Caco-2 (cell line): ENCODE data around the gene LY6G5C. TPM values are rescaled to one million over a fixed set of nuclear protein-coding genes. Genes with fewer than 3 reads are reported as not detected.

Source experiments
- BruUV-seq: library from RNA; stranded (reverse); fragments of 400-500 nt; replicated peaks from 2 replicates; lab custom pipeline; 2021; lab: Mats Ljungman, UMichigan
- CTCF ChIA-PET: fragments of 300-600 bp; sonication (Branson Sonifier 250); formaldehyde crosslinking; loops from one replicate; lab custom pipeline; 2022; ENCODE audit warnings: antibody characterized with exemption; lab: Charles Lee
- POLR2A ChIA-PET: fragments of 300-600 bp; sonication (Branson Sonifier 250); formaldehyde crosslinking; loops from one replicate; lab custom pipeline; 2022; ENCODE audit warnings: antibody characterized with exemption; lab: Charles Lee
- DNase-seq, 2 experiments: peaks; one replicate each; pipeline versions ENCODE4 v3.0.0 to v3.0.0-alpha.2; 2020 to 2022
- H3K27me3 ChIP-seq: replicated peaks from 2 replicates; pipeline ENCODE4 v1.6.0; 2011; ENCODE audit warnings: low read length; ENCODE audit not compliant: control insufficient read depth, insufficient read depth
- H3K36me3 ChIP-seq: 2 replicates; pipeline ENCODE4 v1.5.1; 2011; ENCODE audit warnings: low read length; ENCODE audit not compliant: control insufficient read depth, insufficient read depth
- H3K4me1 ChIP-seq: fragments of 250-450 bp; sonication (Bioruptor Pico); 2 replicates; pipeline ENCODE4 v1.5.1; 2020; ENCODE audit warnings: mild to moderate bottlenecking
- H3K4me3 ChIP-seq: 2 replicates; pipeline ENCODE4 v1.5.1; 2011; ENCODE audit warnings: low read depth, mild to moderate bottlenecking, control low read depth, low read length
- H3K9me3 ChIP-seq: fragments of 250-450 bp; sonication (Bioruptor Pico); 2 replicates; pipeline ENCODE4 v1.5.1; 2020; ENCODE audit warnings: mild to moderate bottlenecking, moderate library complexity
- H3K27ac Mint-ChIP-seq: one replicate; pipeline ENCODE4 v1.8.0; 2022; ENCODE audit warnings: mixed read lengths; ENCODE audit not compliant: unreplicated experiment
- H3K27me3 Mint-ChIP-seq: one replicate; pipeline ENCODE4 v1.8.0; 2022; ENCODE audit warnings: mixed read lengths; ENCODE audit not compliant: insufficient read depth, unreplicated experiment
- H3K36me3 Mint-ChIP-seq: one replicate; pipeline ENCODE4 v1.8.0; 2022; ENCODE audit warnings: mild to moderate bottlenecking, mixed read lengths; ENCODE audit not compliant: insufficient read depth, unreplicated experiment
- H3K4me1 Mint-ChIP-seq: one replicate; pipeline ENCODE4 v1.8.0; 2022; ENCODE audit warnings: low read depth, mixed read lengths; ENCODE audit not compliant: unreplicated experiment
- H3K4me3 Mint-ChIP-seq: one replicate; pipeline ENCODE4 v1.8.0; 2022; ENCODE audit warnings: mild to moderate bottlenecking, moderate library complexity, mixed read lengths; ENCODE audit not compliant: unreplicated experiment
- H3K9me3 Mint-ChIP-seq: one replicate; pipeline ENCODE4 v1.8.0; 2022; ENCODE audit warnings: mixed read lengths; ENCODE audit not compliant: unreplicated experiment
- intact Hi-C: fragments of 100-400 bp; cut with micrococcal nuclease; formaldehyde crosslinking; loops from one replicate; pipeline ENCODE4 v1.10.0; 2022; ENCODE audit not compliant: unreplicated experiment
- total RNA-seq: library from RNA; stranded (reverse); gene quantifications from 2 replicates; pipeline ENCODE4 v1.2.3, GENCODE V29; 2022
- TF ChIP-seq, protein P1 (sequence below), 2 experiments: fragments of 200-600 bp in 1 of 2; IDR thresholded peaks; 1 replicate in 1 of 2; 2 replicates in 1 of 2; pipeline versions ENCODE4 v1.5.1 to v1.8.0; 2011 to 2022; ENCODE audit warnings: antibody characterized with exemption in 1 of 2, control low read depth in 1 of 2, inconsistent platforms in 1 of 2, low read depth in 1 of 2, low read length in 1 of 2, mild to moderate bottlenecking in 1 of 2, moderate library complexity in 1 of 2; ENCODE audit not compliant: insufficient read depth in 1 of 2, severe bottlenecking in 1 of 2, unreplicated experiment in 1 of 2

Gene LY6G5C
- total RNA-seq, 1 experiment from 2014 or later = 2.9 TPM

GRCh38 chr6:31659649-31660380 is 21.1 kb downstream of the LY6G5C start:
- Histone ChIP-seq H3K4me1 (peaks cover 39% of the 10 kb centered on the region), H3K36me3 (peaks cover 9% of the 10 kb centered on the region), H3K9me3 (no peaks in the 10 kb centered on the region), H3K4me3 (peak overlapping the region; percentile 53), H3K27me3 (no peaks in the 10 kb centered on the region)
- H3K36me3 Mint-ChIP-seq = peaks cover 78% of the 10 kb centered on the region
- H3K4me1 Mint-ChIP-seq = peaks cover 53% of the 10 kb centered on the region
- H3K27me3 Mint-ChIP-seq = no peaks in the 10 kb centered on the region
- H3K9me3 Mint-ChIP-seq = no peaks in the 10 kb centered on the region
- TF ChIP-seq, protein P1, sequence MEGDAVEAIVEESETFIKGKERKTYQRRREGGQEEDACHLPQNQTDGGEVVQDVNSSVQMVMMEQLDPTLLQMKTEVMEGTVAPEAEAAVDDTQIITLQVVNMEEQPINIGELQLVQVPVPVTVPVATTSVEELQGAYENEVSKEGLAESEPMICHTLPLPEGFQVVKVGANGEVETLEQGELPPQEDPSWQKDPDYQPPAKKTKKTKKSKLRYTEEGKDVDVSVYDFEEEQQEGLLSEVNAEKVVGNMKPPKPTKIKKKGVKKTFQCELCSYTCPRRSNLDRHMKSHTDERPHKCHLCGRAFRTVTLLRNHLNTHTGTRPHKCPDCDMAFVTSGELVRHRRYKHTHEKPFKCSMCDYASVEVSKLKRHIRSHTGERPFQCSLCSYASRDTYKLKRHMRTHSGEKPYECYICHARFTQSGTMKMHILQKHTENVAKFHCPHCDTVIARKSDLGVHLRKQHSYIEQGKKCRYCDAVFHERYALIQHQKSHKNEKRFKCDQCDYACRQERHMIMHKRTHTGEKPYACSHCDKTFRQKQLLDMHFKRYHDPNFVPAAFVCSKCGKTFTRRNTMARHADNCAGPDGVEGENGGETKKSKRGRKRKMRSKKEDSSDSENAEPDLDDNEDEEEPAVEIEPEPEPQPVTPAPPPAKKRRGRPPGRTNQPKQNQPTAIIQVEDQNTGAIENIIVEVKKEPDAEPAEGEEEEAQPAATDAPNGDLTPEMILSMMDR (IDR thresholded peaks at IDR 0.05; ENCODE audit: insufficient read depth in 1 of 2, low read depth in 1 of 2, low read length in 1 of 2, severe bottlenecking in 1 of 2, unreplicated experiment in 1 of 2) = no peak
- ChIA-PET POLR2A (interaction anchor here (0.5 to 2.4 kb wide), 10 partner anchors 11 to 203 kb away, joined by 3 to 14 read pairs (median 4); partner anchors contain the start of genes DDX39B, HSPA1A, HSPA1L and MSH5), CTCF (interaction anchor here (0.6 to 1.3 kb wide), 4 partner anchors 8 to 165 kb away, joined by 3 to 6 read pairs (median 4); partner anchors contain the start of gene BAG6)
- BruUV-seq = TSS peak; percentile 2
- DNase-seq = no peak
- peak overlapping the region; percentile 89 for H3K27ac Mint-ChIP-seq
- intact Hi-C loops = loop anchor here (1.0 kb wide), 1 partner anchor 8 kb away; the partner anchor contains the start of gene BAG6
- H3K4me3 Mint-ChIP-seq = peak overlapping the region; percentile 88

DNA sequence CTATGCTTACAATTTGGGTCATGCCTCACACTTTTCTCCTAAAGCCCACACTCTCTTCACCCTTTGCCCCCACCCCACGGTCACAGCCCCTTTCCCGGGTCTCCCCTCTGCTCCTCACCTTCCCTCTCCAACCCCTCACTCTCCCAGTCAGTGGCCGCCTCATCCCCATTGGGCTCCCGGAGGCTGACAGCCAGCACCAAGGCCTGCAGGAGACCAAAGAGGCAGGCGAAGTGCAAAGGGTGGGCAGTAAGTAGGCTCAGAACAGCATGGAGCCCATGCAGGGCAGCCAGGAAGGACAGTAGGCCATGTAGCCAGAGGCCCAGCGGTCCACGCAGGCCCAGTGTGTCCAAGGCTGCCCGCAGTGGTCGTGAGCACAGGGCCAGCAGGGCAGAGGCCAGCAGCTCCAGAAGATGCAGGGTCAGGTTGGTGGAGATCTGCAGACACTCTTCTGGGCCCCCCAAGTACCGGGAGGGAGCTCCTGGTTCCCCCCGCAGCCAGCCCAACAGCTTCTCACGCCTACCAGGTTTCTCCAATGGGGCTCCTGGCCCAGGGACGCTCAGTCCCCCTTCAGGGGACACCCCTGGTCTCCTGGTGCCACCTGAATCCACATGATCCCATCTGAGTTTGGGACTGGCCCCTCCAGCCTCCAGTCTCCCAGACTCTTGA is 21.8 kb downstream of the LY6G5C start:
- no peaks in the 10 kb centered on the region for H3K9me3 Mint-ChIP-seq
- intact Hi-C loops = no loop called here
- Histone ChIP-seq H3K4me1 (peaks cover 44% of the 10 kb centered on the region), H3K4me3 (peak overlapping the region; percentile 53), H3K9me3 (no peaks in the 10 kb centered on the region), H3K36me3 (peaks cover 9% of the 10 kb centered on the region), H3K27me3 (no peaks in the 10 kb centered on the region)
- DNase-seq = no peak
- no TSS peak for BruUV-seq
- H3K4me3 Mint-ChIP-seq = peak overlapping the region; percentile 88
- H3K27me3 Mint-ChIP-seq = no peaks in the 10 kb centered on the region
- H3K27ac Mint-ChIP-seq = peak overlapping the region; percentile 89
- ChIA-PET CTCF (interaction anchor here (0.7 kb wide), 1 partner anchor 77 kb away, joined by 4 read pairs; the partner anchor contains the start of gene CLIC1), POLR2A (interaction anchor here (1.0 to 2.4 kb wide), 2 partner anchors 31 to 156 kb away, joined by 4 to 5 read pairs; partner anchors contain the start of genes HSPA1A and HSPA1L)
- peaks cover 73% of the 10 kb centered on the region for H3K36me3 Mint-ChIP-seq
- H3K4me1 Mint-ChIP-seq = peaks cover 47% of the 10 kb centered on the region
- TF ChIP-seq, protein P1 (IDR thresholded peaks at IDR 0.05; ENCODE audit: insufficient read depth in 1 of 2, low read depth in 1 of 2, low read length in 1 of 2, severe bottlenecking in 1 of 2, unreplicated experiment in 1 of 2) = no peak

DNA sequence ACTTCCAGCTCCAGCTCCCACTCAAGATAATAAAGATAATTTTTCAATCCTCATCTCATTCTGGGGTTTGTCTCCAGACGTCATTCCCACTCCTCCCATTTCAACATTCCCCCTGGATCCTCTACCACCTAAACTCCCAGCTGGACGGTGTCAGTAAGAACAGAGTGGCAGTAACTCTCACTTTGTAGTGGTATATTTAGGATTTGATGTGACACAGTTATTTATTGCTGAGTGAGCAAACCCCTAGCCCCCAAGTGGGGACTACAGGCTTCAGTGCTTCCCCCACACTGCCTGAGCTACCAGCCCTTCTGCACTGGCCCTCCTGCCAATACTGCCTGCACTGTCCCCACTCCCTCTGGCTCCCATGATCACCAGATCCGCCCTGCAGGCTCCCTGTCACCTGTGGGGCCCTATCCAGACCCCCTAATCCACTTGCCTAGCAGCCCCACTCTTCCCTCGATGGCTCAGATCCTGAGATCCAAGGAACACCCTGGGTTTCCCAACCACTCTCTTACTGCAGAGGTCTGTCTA is 22.6 kb downstream of the LY6G5C start:
- Mint-ChIP-seq H3K27ac (peak overlapping the region; percentile 88), H3K9me3 (no peaks in the 10 kb centered on the region), H3K36me3 (peaks cover 66% of the 10 kb centered on the region), H3K27me3 (no peaks in the 10 kb centered on the region), H3K4me3 (peak overlapping the region; percentile 57), H3K4me1 (peaks cover 41% of the 10 kb centered on the region)
- peaks cover 9% of the 10 kb centered on the region for H3K36me3 ChIP-seq
- intact Hi-C loops = no loop called here
- no peak overlapping the region for H3K4me3 ChIP-seq
- TF ChIP-seq, protein P1 (IDR thresholded peaks at IDR 0.05; ENCODE audit: insufficient read depth in 1 of 2, low read depth in 1 of 2, low read length in 1 of 2, severe bottlenecking in 1 of 2, unreplicated experiment in 1 of 2) = no peak
- ChIA-PET POLR2A (interaction anchor here (0.6 kb wide), 1 partner anchor 380 kb away, joined by 7 read pairs; no protein-coding TSS in a partner anchor), CTCF (no interaction called here)
- H3K27me3 ChIP-seq = no peaks in the 10 kb centered on the region
- H3K9me3 ChIP-seq = no peaks in the 10 kb centered on the region
- BruUV-seq = no TSS peak
- DNase-seq = no peak
- peaks cover 40% of the 10 kb centered on the region for H3K4me1 ChIP-seq
